HG02642 (cell line): Measurements from ENCODE around the gene DOK6.
"Not testable (repeated sequence)": the region's sequence is repeated elsewhere in the genome, so short reads cannot be mapped to it uniquely, and the experiment has no call there.

Experiments used
- ATAC-seq: cut with Tn5 transposase; IDR thresholded peaks from one replicate; pipeline ENCODE4 v1.9.1; 2021; ENCODE audit warnings: mild to moderate bottlenecking; ENCODE audit not compliant: unreplicated experiment, poor library complexity

The DOK6 gene

GRCh38 chr18:69400253-69400975, at the start of gene DOK6:
Gene DOK6 (plus strand): TSS chr18:69400888.
- ATAC-seq: no peak

GRCh38 chr18:69353023-69353422, 47.7 kb upstream of the DOK6 start:
- no peak for ATAC-seq

GRCh38 chr18:69357590-69357989, 43.1 kb upstream of the DOK6 start:
- ATAC-seq: no peak

- no peak for ATAC-seq
Measured at GRCh38 chr18:69358212-69358895, 42.3 kb upstream of the DOK6 start.

- ATAC-seq: not testable (repeated sequence)
Measured at GRCh38 chr18:69359768-69360167, 40.9 kb upstream of the DOK6 start.

GRCh38 chr18:69364930-69365329, 35.8 kb upstream of the DOK6 start:
- ATAC-seq: no peak

- ATAC-seq: no peak
Measured at GRCh38 chr18:69365658-69366057, 35.0 kb upstream of the DOK6 start.

- no peak for ATAC-seq
Measured at GRCh38 chr18:69367104-69367503, 33.6 kb upstream of the DOK6 start.

GRCh38 chr18:69371729-69372128, 29.0 kb upstream of the DOK6 start:
- ATAC-seq: no peak

GRCh38 chr18:69380324-69380723, 20.4 kb upstream of the DOK6 start:
- ATAC-seq: no peak

- ATAC-seq: no peak
Measured at GRCh38 chr18:69383186-69383585, 17.5 kb upstream of the DOK6 start.

GRCh38 chr18:69387186-69387585, 13.5 kb upstream of the DOK6 start:
- no peak for ATAC-seq

- ATAC-seq: no peak
Measured at GRCh38 chr18:69388222-69388621, 12.5 kb upstream of the DOK6 start.

- no peak for ATAC-seq
Measured at GRCh38 chr18:69397096-69397495, 3.6 kb upstream of the DOK6 start.

GRCh38 chr18:69399253-69399652, 1.4 kb upstream of the DOK6 start:
- no peak for ATAC-seq

GRCh38 chr18:69400976-69401225, 213 bp downstream of the DOK6 start:
- ATAC-seq: no peak

- ATAC-seq: no peak
Measured at GRCh38 chr18:69401226-69401971, 711 bp downstream of the DOK6 start.

GRCh38 chr18:69401972-69402532, 1.4 kb downstream of the DOK6 start:
- ATAC-seq: no peak

- no peak for ATAC-seq
Measured at GRCh38 chr18:69402533-69402989, 1.9 kb downstream of the DOK6 start.

- ATAC-seq: no peak
Measured at GRCh38 chr18:69408522-69408921, 7.8 kb downstream of the DOK6 start.

- no peak for ATAC-seq
Measured at GRCh38 chr18:69411199-69411598, 10.5 kb downstream of the DOK6 start.
